Hematopoietic multipotent progenitor cell treated with erythropoietin and hydrocortisone succinate and interleukin-3 and kit ligand, for 17 days (in vitro differentiated cells): ENCODE measurements around the gene LGALS13.
"Not testable (repeated sequence)": the region's sequence is repeated elsewhere in the genome, so short reads cannot be mapped to it uniquely, and the experiment has no call there.

Experiments
- DNase-seq: peaks from one replicate; pipeline ENCODE4 v3.0.0-alpha.2; 2015; ENCODE audit warnings: low spot score

The LGALS13 gene

GRCh38 chr19:39617745-39618144, 15.4 kb downstream of the LGALS13 start:
- no peak for DNase-seq

GRCh38 chr19:39623946-39624345, 21.6 kb downstream of the LGALS13 start:
- DNase-seq, result no peak

- not testable (repeated sequence) for DNase-seq
Observed at GRCh38 chr19:39627631-39628030, 25.3 kb downstream of the LGALS13 start.

- DNase-seq, result no peak
Observed at GRCh38 chr19:39631178-39631577, 28.9 kb downstream of the LGALS13 start.

GRCh38 chr19:39631626-39632025, 29.3 kb downstream of the LGALS13 start:
- no peak for DNase-seq

- DNase-seq, result no peak
Observed at GRCh38 chr19:39637891-39638290, 35.6 kb downstream of the LGALS13 start.

GRCh38 chr19:39641773-39642172, 39.4 kb downstream of the LGALS13 start:
- DNase-seq, result no peak

- no peak for DNase-seq
Observed at GRCh38 chr19:39643591-39643990, 41.3 kb downstream of the LGALS13 start.

- DNase-seq, result no peak
Observed at GRCh38 chr19:39645800-39646411, 43.6 kb downstream of the LGALS13 start.

- DNase-seq, result no peak
Observed at GRCh38 chr19:39647918-39648317, 45.6 kb downstream of the LGALS13 start.

- no peak for DNase-seq
Observed at GRCh38 chr19:39655613-39656012, 53.3 kb downstream of the LGALS13 start, which contains the start of gene LGALS16. Gene LGALS16, plus strand, starts transcription at chr19:39655913. Its CDS starts 49 bp downstream, at chr19:39655962.
